Left ventricle myocardium inferior (tissue), 1 donor: Measurements from ENCODE around the gene OMA1. TPM values are rescaled to one million over a fixed set of nuclear protein-coding genes. Genes with fewer than 3 reads are reported as not detected.

ENCODE experiments used
- DNase-seq: peaks from one replicate; pipeline ENCODE4 v3.0.0-alpha.2; 2020
- H3K27ac ChIP-seq: fragments of 200-600 bp; replicated peaks from 2 replicates; pipeline ENCODE4 v1.8.0; 2021
- H3K27me3 ChIP-seq: fragments of 200-600 bp; 2 replicates; pipeline ENCODE4 v1.8.0; 2021; ENCODE audit warnings: low read depth
- H3K36me3 ChIP-seq: fragments of 200-600 bp; 2 replicates; pipeline ENCODE4 v1.8.0; 2021
- H3K4me1 ChIP-seq: fragments of 200-600 bp; 2 replicates; pipeline ENCODE4 v1.8.0; 2021
- H3K4me3 ChIP-seq: fragments of 200-600 bp; 2 replicates; pipeline ENCODE4 v1.8.0; 2021; ENCODE audit warnings: mild to moderate bottlenecking, moderate library complexity
- H3K9me3 ChIP-seq: fragments of 200-600 bp; replicated peaks from 2 replicates; pipeline ENCODE4 v1.8.0; 2021
- intact Hi-C: fragments of 100-400 bp; cut with micrococcal nuclease; formaldehyde crosslinking; loops from one replicate; pipeline ENCODE4 v1.11.0; 2022
- total RNA-seq: library from RNA; stranded (reverse); fragmentation: NEBNext Ultra II Directional; extraction: Animal tissue kit (Norgen Biotek cat#: 25700); gene quantifications from one replicate; pipeline ENCODE4 v1.2.1, GENCODE V29; 2021
- TF ChIP-seq, protein P1 (sequence below): fragments of 200-600 bp; IDR thresholded peaks from 2 replicates; pipeline ENCODE4 v1.8.0; 2021; ENCODE audit warnings: antibody characterized with exemption, mild to moderate bottlenecking, borderline replicate concordance
- donor health status: DM: no; HTN: yes; CAD: no; lungs with severe emphysema.

The OMA1 gene
- total RNA-seq, 1 donor from 2014 or later, result 36.6 TPM

DNA sequence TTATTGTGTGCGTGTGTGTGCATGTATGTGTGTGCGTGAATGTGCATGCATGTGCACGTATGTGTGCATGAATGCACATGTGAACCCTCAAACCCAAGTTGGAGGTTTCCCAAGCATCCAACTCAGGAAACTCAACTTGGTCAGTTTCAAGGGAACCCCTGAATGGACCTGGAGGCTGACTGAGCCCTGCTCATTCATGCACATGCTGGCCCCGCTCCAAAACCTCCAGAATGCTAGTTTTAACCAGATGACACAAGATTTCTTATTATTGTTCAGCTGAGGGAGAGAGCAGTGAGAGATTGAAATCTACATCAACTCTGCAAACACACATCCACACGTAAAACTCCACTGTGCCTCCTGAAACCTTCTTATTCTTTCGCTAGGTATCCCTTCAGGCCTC, 104.4 kb downstream of the OMA1 start:
- DNase-seq, result no peak
- no peaks in the 10 kb centered on the region for H3K27me3 ChIP-seq
- H3K9me3 ChIP-seq, result no peaks in the 10 kb centered on the region
- H3K27ac ChIP-seq, result no peak overlapping the region
- peaks cover 9% of the 10 kb centered on the region for H3K4me1 ChIP-seq
- intact Hi-C loops, result no loop called here
- H3K36me3 ChIP-seq, result no peaks in the 10 kb centered on the region
- TF ChIP-seq, protein P1, sequence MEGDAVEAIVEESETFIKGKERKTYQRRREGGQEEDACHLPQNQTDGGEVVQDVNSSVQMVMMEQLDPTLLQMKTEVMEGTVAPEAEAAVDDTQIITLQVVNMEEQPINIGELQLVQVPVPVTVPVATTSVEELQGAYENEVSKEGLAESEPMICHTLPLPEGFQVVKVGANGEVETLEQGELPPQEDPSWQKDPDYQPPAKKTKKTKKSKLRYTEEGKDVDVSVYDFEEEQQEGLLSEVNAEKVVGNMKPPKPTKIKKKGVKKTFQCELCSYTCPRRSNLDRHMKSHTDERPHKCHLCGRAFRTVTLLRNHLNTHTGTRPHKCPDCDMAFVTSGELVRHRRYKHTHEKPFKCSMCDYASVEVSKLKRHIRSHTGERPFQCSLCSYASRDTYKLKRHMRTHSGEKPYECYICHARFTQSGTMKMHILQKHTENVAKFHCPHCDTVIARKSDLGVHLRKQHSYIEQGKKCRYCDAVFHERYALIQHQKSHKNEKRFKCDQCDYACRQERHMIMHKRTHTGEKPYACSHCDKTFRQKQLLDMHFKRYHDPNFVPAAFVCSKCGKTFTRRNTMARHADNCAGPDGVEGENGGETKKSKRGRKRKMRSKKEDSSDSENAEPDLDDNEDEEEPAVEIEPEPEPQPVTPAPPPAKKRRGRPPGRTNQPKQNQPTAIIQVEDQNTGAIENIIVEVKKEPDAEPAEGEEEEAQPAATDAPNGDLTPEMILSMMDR, result no peak
- H3K4me3 ChIP-seq, result no peak overlapping the region

GRCh38 chr1:58441699-58442098, 104.8 kb downstream of the OMA1 start:
- peaks cover 7% of the 10 kb centered on the region for H3K4me1 ChIP-seq
- no peak overlapping the region for H3K4me3 ChIP-seq
- DNase-seq, result no peak
- H3K9me3 ChIP-seq, result no peaks in the 10 kb centered on the region
- no peaks in the 10 kb centered on the region for H3K27me3 ChIP-seq
- TF ChIP-seq, protein P1, result no peak
- H3K27ac ChIP-seq, result no peak overlapping the region
- no peaks in the 10 kb centered on the region for H3K36me3 ChIP-seq
- intact Hi-C loops, result no loop called here

DNA sequence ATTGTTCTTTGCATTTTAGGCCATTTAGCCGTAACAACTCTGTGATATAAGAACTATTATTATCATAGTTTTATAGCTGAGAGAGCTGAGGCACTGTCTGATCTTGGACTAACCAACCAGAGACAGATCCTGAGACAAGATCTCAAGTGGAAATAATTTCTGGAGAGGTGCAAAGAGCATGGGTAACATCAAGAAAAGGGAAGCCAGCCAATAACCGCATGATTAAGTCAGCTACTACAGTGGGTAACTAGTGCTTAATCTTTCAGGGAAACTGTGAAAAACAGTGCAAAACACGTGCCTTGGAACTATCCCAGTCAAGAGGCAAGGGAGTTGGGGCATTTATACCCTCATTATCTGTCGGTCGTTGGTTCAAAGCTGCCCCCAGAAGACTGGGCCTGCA, 105.8 kb downstream of the OMA1 start:
- Histone ChIP-seq H3K27me3 (no peaks in the 10 kb centered on the region), H3K9me3 (no peaks in the 10 kb centered on the region), H3K4me1 (no peaks in the 10 kb centered on the region), H3K36me3 (no peaks in the 10 kb centered on the region), H3K4me3 (no peak overlapping the region), H3K27ac (no peak overlapping the region)
- DNase-seq, result no peak
- intact Hi-C loops, result no loop called here
- TF ChIP-seq, protein P1, result no peak

DNA sequence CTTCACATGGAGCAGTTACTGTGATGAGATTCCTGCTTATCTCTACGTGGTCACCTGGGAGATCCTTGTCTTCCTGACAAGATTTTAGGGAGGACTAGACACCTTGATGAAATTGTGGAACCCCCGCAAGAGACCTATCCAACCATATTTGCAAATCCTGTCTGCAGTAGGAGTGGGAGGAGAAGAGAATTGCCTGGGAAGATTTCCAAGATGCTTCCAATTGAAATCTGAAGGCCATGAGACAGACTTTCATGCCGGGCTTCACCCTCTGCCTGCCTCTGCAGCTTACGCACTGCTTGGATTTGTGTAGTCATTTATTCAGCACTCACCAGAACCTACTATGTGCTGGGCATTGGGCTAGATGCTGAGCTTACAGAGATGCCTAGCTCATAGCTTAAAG, 106.6 kb downstream of the OMA1 start:
- Histone ChIP-seq H3K27me3 (no peaks in the 10 kb centered on the region), H3K27ac (no peak overlapping the region), H3K4me3 (no peak overlapping the region), H3K36me3 (no peaks in the 10 kb centered on the region), H3K9me3 (no peaks in the 10 kb centered on the region), H3K4me1 (no peaks in the 10 kb centered on the region)
- intact Hi-C loops, result no loop called here
- TF ChIP-seq, protein P1, result no peak
- DNase-seq, result no peak

- TF ChIP-seq, protein P1, result no peak
- intact Hi-C loops, result no loop called here
- Histone ChIP-seq H3K4me1 (peaks cover 9% of the 10 kb centered on the region), H3K27ac (no peak overlapping the region), H3K4me3 (no peak overlapping the region), H3K9me3 (no peaks in the 10 kb centered on the region), H3K36me3 (no peaks in the 10 kb centered on the region), H3K27me3 (no peaks in the 10 kb centered on the region)
- DNase-seq, result no peak
Measured at GRCh38 chr1:58438468-58438867, 108.1 kb downstream of the OMA1 start.

GRCh38 chr1:58437623-58438022, 108.9 kb downstream of the OMA1 start:
- Histone ChIP-seq H3K4me1 (peaks cover 14% of the 10 kb centered on the region), H3K27me3 (no peaks in the 10 kb centered on the region), H3K9me3 (no peaks in the 10 kb centered on the region), H3K27ac (no peak overlapping the region), H3K4me3 (no peak overlapping the region), H3K36me3 (no peaks in the 10 kb centered on the region)
- TF ChIP-seq, protein P1, result no peak
- no peak for DNase-seq
- intact Hi-C loops, result no loop called here
